AG10803 (cell line): ENCODE data around the gene ARHGAP24.

Experiments used
- DNase-seq: peaks from one replicate; pipeline ENCODE4 v3.0.0; 2010; ENCODE audit warnings: low read depth
- H3K4me3 ChIP-seq: 2 replicates; pipeline ENCODE4 v1.5.1; 2011; ENCODE audit warnings: mild to moderate bottlenecking, low read length, control low read depth
- TF ChIP-seq, protein P1 (sequence below): conservative IDR thresholded peaks from 2 replicates; pipeline ENCODE4 v1.5.1; 2011; ENCODE audit warnings: mild to moderate bottlenecking, low read length, control low read depth, inconsistent platforms

ARHGAP24 gene

DNA sequence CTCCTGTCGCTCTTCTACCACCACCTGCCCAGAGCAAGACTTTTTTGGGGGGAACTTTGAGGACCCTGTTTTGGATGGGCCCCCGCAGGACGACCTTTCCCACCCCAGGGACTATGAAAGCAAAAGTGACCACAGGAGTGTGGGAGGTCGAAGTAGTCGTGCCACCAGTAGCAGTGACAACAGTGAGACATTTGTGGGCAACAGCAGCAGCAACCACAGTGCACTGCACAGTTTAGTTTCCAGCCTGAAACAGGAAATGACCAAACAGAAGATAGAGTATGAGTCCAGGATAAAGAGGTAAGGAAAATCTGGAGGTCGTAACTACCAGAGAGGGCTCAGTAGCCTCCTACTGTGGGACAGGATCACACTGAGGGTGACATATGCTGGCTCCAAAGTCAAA, 520.4 kb downstream of the ARHGAP24 start:
- no peak for DNase-seq

GRCh38 chr4:86001591-86001990, 526.6 kb downstream of the ARHGAP24 start:
- TF ChIP-seq, protein P1, sequence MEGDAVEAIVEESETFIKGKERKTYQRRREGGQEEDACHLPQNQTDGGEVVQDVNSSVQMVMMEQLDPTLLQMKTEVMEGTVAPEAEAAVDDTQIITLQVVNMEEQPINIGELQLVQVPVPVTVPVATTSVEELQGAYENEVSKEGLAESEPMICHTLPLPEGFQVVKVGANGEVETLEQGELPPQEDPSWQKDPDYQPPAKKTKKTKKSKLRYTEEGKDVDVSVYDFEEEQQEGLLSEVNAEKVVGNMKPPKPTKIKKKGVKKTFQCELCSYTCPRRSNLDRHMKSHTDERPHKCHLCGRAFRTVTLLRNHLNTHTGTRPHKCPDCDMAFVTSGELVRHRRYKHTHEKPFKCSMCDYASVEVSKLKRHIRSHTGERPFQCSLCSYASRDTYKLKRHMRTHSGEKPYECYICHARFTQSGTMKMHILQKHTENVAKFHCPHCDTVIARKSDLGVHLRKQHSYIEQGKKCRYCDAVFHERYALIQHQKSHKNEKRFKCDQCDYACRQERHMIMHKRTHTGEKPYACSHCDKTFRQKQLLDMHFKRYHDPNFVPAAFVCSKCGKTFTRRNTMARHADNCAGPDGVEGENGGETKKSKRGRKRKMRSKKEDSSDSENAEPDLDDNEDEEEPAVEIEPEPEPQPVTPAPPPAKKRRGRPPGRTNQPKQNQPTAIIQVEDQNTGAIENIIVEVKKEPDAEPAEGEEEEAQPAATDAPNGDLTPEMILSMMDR, result no peak
- H3K4me3 ChIP-seq, result no peak overlapping the region
- no peak for DNase-seq

More for the DNA sequence above, 520.4 kb downstream of the ARHGAP24 start:
- TF ChIP-seq, protein P1, result no peak
- no peak overlapping the region for H3K4me3 ChIP-seq

- TF ChIP-seq, protein P1, result no peak
- no peak overlapping the region for H3K4me3 ChIP-seq
These were observed 529.1 kb downstream of the ARHGAP24 start for GRCh38 chr4:86004030-86004429.

DNA sequence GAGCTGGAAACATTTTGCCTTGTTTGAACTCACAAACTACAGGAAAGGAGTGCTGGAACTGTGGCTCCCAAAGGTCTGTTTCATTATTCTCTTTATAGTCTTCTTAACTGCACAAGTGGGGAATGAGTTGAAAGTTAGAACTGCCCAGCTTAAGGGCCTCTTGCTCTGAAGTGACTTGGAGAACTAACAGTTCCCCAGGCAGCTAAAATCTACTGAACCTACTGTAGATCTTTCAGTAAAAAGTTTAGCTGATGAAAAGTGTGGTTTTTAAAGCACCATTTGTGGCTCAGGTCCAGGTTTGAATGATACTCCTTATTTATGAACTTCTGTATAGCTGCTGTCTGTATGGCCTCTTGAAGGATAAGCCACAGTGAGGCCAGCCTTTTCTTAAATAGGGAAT, 531.1 kb downstream of the ARHGAP24 start:
- TF ChIP-seq, protein P1, result no peak
- no peak for DNase-seq
- no peak overlapping the region for H3K4me3 ChIP-seq

More at GRCh38 chr4:86004030-86004429, 529.1 kb downstream of the ARHGAP24 start:
- DNase-seq, result no peak

- TF ChIP-seq, protein P1, result no peak
- no peak for DNase-seq
- H3K4me3 ChIP-seq, result no peak overlapping the region
These were observed 532.1 kb downstream of the ARHGAP24 start for GRCh38 chr4:86007042-86007441.

DNA sequence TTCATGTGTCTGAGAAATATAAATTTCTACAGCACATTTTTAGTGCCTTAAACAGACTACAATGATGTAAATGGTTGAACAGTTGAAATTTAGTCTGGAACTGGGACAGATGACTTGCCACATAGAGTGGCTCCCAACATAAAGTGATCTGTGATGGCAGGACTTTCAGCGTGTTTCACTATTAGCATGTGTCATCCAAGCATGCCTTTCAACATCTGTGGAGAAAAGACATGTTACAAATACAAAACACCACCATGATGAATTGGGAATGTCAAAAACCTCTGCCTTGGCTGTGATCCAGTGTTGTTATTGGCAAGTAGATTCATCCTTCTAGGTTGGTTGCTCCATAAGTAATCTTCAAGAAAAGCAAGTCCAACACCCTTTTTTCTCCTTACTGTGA, 536.2 kb downstream of the ARHGAP24 start:
- DNase-seq, result peak; percentile 99
- no peak overlapping the region for H3K4me3 ChIP-seq
- TF ChIP-seq, protein P1, result no peak

GRCh38 chr4:86013621-86014020, 538.7 kb downstream of the ARHGAP24 start:
- peak; percentile 25 for DNase-seq

More at GRCh38 chr4:86013621-86014020, 538.7 kb downstream of the ARHGAP24 start:
- TF ChIP-seq, protein P1, result no peak
- H3K4me3 ChIP-seq, result no peak overlapping the region
